ENCODE data around the gene EDA.

The EDA gene

GRCh38 chrX:70030301-70030767 is 414.4 kb downstream of the EDA start:
- no peak for DNase-seq

GRCh38 chrX:70032792-70033191 is 416.9 kb downstream of the EDA start:
- no peak for DNase-seq

- no peak for DNase-seq
These were observed 417.6 kb downstream of the EDA start for GRCh38 chrX:70033348-70034051.

- DNase-seq = no peak
These were observed 418.7 kb downstream of the EDA start for GRCh38 chrX:70034646-70035045.

- no peak for DNase-seq
These were observed 422.6 kb downstream of the EDA start for GRCh38 chrX:70038515-70038914.

- DNase-seq = no peak
These were observed 423.0 kb downstream of the EDA start for GRCh38 chrX:70038951-70039350.

- DNase-seq = no peak
These were observed 423.8 kb downstream of the EDA start for GRCh38 chrX:70039758-70040157.

- DNase-seq = no peak
These were observed 426.1 kb downstream of the EDA start for GRCh38 chrX:70041993-70042392.

- DNase-seq = no peak
These were observed 426.8 kb downstream of the EDA start for GRCh38 chrX:70042399-70043371.

GRCh38 chrX:70043685-70044084 is 427.8 kb downstream of the EDA start:
- DNase-seq = no peak

- no peak for DNase-seq
These were observed 428.8 kb downstream of the EDA start for GRCh38 chrX:70044541-70045245.

GRCh38 chrX:70046978-70047377 is 431.1 kb downstream of the EDA start:
- DNase-seq = no peak

- no peak for DNase-seq
These were observed 433.5 kb downstream of the EDA start for GRCh38 chrX:70049406-70049805.

- DNase-seq = no peak
These were observed 434.0 kb downstream of the EDA start, which contains the start of gene AWAT2 for GRCh38 chrX:70049925-70050324. AWAT2 (minus strand) TSS chrX:70049938; CDS start chrX:70049932, 6 bp downstream.

- DNase-seq = no peak
These were observed 437.1 kb downstream of the EDA start for GRCh38 chrX:70052895-70053615.

- no peak for DNase-seq
These were observed 438.5 kb downstream of the EDA start for GRCh38 chrX:70054391-70054790.

- no peak for DNase-seq
These were observed 446.2 kb downstream of the EDA start, which contains the start of gene OTUD6A for GRCh38 chrX:70062076-70062475. OTUD6A (plus strand) TSS chrX:70062457; CDS start chrX:70062525, 68 bp downstream.

GRCh38 chrX:70062961-70063550 is 447.1 kb downstream of the EDA start:
- DNase-seq = no peak

- DNase-seq = no peak
These were observed 450.7 kb downstream of the EDA start for GRCh38 chrX:70066646-70067045.

- DNase-seq = no peak
These were observed 463.4 kb downstream of the EDA start for GRCh38 chrX:70079297-70079696.

- no peak for DNase-seq
These were observed 464.0 kb downstream of the EDA start for GRCh38 chrX:70079870-70080269.

GRCh38 chrX:70082723-70083122 is 466.8 kb downstream of the EDA start:
- no peak for DNase-seq
